Posterior vena cava (tissue), 2 donors: ENCODE measurements around the gene ADAMTSL2. TPM values are rescaled to one million over a fixed set of nuclear protein-coding genes. Genes with fewer than 3 reads are reported as not detected.
"Not testable (repeated sequence)": the region's sequence is repeated elsewhere in the genome, so short reads cannot be mapped to it uniquely, and the experiment has no call there.

Experiments
- DNase-seq: peaks from one replicate; pipeline ENCODE4 v3.0.0-alpha.2; 2020; ENCODE audit warnings: low spot score
- intact Hi-C, 2 donors: fragments of 100-400 bp; cut with DNase I; formaldehyde crosslinking; loops; one replicate each; pipeline versions ENCODE4 v1.14.1 to v1.14.2; 2022 to 2023
- total RNA-seq, 2 donors: library from RNA; stranded (reverse); fragmentation: NEBNext Ultra II Directional; extraction: Animal tissue kit (Norgen Biotek cat#: 25700); gene quantifications; one replicate each; pipeline ENCODE4 v1.2.1, GENCODE V29; 2021
- donor health status: DM: yes; HTN: yes; CAD: no.
- donor health status: DM: yes; HTN: yes; CAD: no.

ADAMTSL2 gene
- total RNA-seq, 2 donors from 2014 or later, result 5.5 to 11.3 TPM

GRCh38 chr9:133563814-133564213, 29.3 kb downstream of the ADAMTSL2 start:
- intact Hi-C loops, DNase-seq: not testable (repeated sequence)

- no peak for DNase-seq
- intact Hi-C loops, result no loop called here
These were observed 30.1 kb downstream of the ADAMTSL2 start for GRCh38 chr9:133564451-133565116.

GRCh38 chr9:133566382-133566781, 31.9 kb downstream of the ADAMTSL2 start:
- no peak for DNase-seq
- intact Hi-C loops, result no loop called here

GRCh38 chr9:133566817-133567216, 32.3 kb downstream of the ADAMTSL2 start:
- intact Hi-C loops, result no loop called here
- no peak for DNase-seq

GRCh38 chr9:133568186-133568585, 33.7 kb downstream of the ADAMTSL2 start:
- intact Hi-C loops, result no loop called here
- no peak for DNase-seq

- intact Hi-C loops, result no loop called here
- no peak for DNase-seq
These were observed 34.7 kb downstream of the ADAMTSL2 start for GRCh38 chr9:133569121-133569785.

GRCh38 chr9:133569891-133570690, 35.6 kb downstream of the ADAMTSL2 start:
- intact Hi-C loops, result no loop called here
- DNase-seq, result no peak

- intact Hi-C loops, result no loop called here
- DNase-seq, result no peak
These were observed 36.2 kb downstream of the ADAMTSL2 start for GRCh38 chr9:133570691-133571080.

GRCh38 chr9:133571391-133571890, 36.9 kb downstream of the ADAMTSL2 start:
- no peak for DNase-seq
- intact Hi-C loops, result no loop called here

GRCh38 chr9:133571896-133572595, 37.5 kb downstream of the ADAMTSL2 start:
- intact Hi-C loops, result no loop called here

GRCh38 chr9:133572821-133573361, 38.4 kb downstream of the ADAMTSL2 start:
- intact Hi-C loops, result no loop called here
- no peak for DNase-seq

More at GRCh38 chr9:133571896-133572595, 37.5 kb downstream of the ADAMTSL2 start:
- no peak for DNase-seq

- intact Hi-C loops, result no loop called here
- DNase-seq, result no peak
These were observed 39.4 kb downstream of the ADAMTSL2 start for GRCh38 chr9:133573791-133574515.

- no peak for DNase-seq
- intact Hi-C loops, result no loop called here
These were observed 40.3 kb downstream of the ADAMTSL2 start for GRCh38 chr9:133574771-133575170.

GRCh38 chr9:133575186-133576030, 40.9 kb downstream of the ADAMTSL2 start:
- DNase-seq, result no peak

GRCh38 chr9:133576031-133576874, 41.7 kb downstream of the ADAMTSL2 start:
- no peak for DNase-seq
- intact Hi-C loops, result loop anchor here in 1 of 2 donors (1.0 kb wide), 1 partner anchor 47 kb away; no protein-coding TSS in a partner anchor

More at GRCh38 chr9:133575186-133576030, 40.9 kb downstream of the ADAMTSL2 start:
- intact Hi-C loops, result loop anchor here in 1 of 2 donors (1.0 kb wide), 1 partner anchor 46 kb away; no protein-coding TSS in a partner anchor
